Fibroblast of peridontal ligament (primary cell): Measurements from ENCODE around the gene NBAS.
"Not testable (repeated sequence)": the region's sequence is repeated elsewhere in the genome, so short reads cannot be mapped to it uniquely, and the experiment has no call there.

Experiments used
- DNase-seq: peaks from one replicate; pipeline ENCODE4 v3.0.0-alpha.2; 2010; ENCODE audit errors: extremely low read depth

Gene NBAS

GRCh38 chr2:15471606-15472005 is 89.5 kb downstream of the NBAS start:
- DNase-seq = no peak

GRCh38 chr2:15460112-15460620 is 101.0 kb downstream of the NBAS start:
- DNase-seq = no peak

GRCh38 chr2:15458277-15458676 is 102.9 kb downstream of the NBAS start:
- no peak for DNase-seq

- DNase-seq = no peak
Measured at GRCh38 chr2:15457868-15458267, 103.3 kb downstream of the NBAS start.

GRCh38 chr2:15456352-15456751 is 104.8 kb downstream of the NBAS start:
- DNase-seq = no peak

- no peak for DNase-seq
Measured at GRCh38 chr2:15450808-15451207, 110.3 kb downstream of the NBAS start.

- no peak for DNase-seq
Measured at GRCh38 chr2:15449556-15450236, 111.4 kb downstream of the NBAS start.

- no peak for DNase-seq
Measured at GRCh38 chr2:15448250-15448839, 112.8 kb downstream of the NBAS start.

GRCh38 chr2:15447381-15447780 is 113.8 kb downstream of the NBAS start:
- no peak for DNase-seq

GRCh38 chr2:15446961-15447360 is 114.2 kb downstream of the NBAS start:
- DNase-seq = no peak

- DNase-seq = no peak
Measured at GRCh38 chr2:15445891-15446562, 115.1 kb downstream of the NBAS start.

- not testable (repeated sequence) for DNase-seq
Measured at GRCh38 chr2:15439768-15440524, 121.2 kb downstream of the NBAS start.

GRCh38 chr2:15439366-15439765 is 121.8 kb downstream of the NBAS start:
- not testable (repeated sequence) for DNase-seq

GRCh38 chr2:15436195-15436594 is 124.9 kb downstream of the NBAS start:
- no peak for DNase-seq

GRCh38 chr2:15435474-15435873 is 125.7 kb downstream of the NBAS start:
- no peak for DNase-seq

GRCh38 chr2:15432642-15433256 is 128.4 kb downstream of the NBAS start:
- no peak for DNase-seq

- DNase-seq = no peak
Measured at GRCh38 chr2:15429032-15429431, 132.1 kb downstream of the NBAS start.

GRCh38 chr2:15427987-15428386 is 133.1 kb downstream of the NBAS start:
- no peak for DNase-seq

- DNase-seq = no peak
Measured at GRCh38 chr2:15426606-15427005, 134.5 kb downstream of the NBAS start.

GRCh38 chr2:15425712-15426111 is 135.4 kb downstream of the NBAS start:
- no peak for DNase-seq

- DNase-seq = no peak
Measured at GRCh38 chr2:15421753-15422152, 139.4 kb downstream of the NBAS start.

- DNase-seq = no peak
Measured at GRCh38 chr2:15415748-15416147, 145.4 kb downstream of the NBAS start.
